Epithelial cell of proximal tubule (primary cell): Measurements from ENCODE around the gene HNRNPK. TPM values are rescaled to one million over a fixed set of nuclear protein-coding genes. Genes with fewer than 3 reads are reported as not detected.

Source experiments
- DNase-seq: peaks from one replicate; pipeline ENCODE4 v3.0.0-alpha.2; 2011; ENCODE audit warnings: low read depth
- H3K4me3 ChIP-seq: 2 replicates; pipeline ENCODE4 v1.5.1; 2011; ENCODE audit warnings: low read depth, mild to moderate bottlenecking, low read length
- total RNA-seq: library from RNA; depleted of rRNA; stranded (reverse); fragments of >200 nt; gene quantifications from 2 replicates; pipeline ENCODE4 v1.2.3, GENCODE V29; 2015
- TF ChIP-seq, protein P1 (sequence below): conservative IDR thresholded peaks from 2 replicates; pipeline ENCODE4 v1.5.1; 2012; ENCODE audit warnings: low read depth, mild to moderate bottlenecking, low read length

The HNRNPK gene
- 569 and 784 TPM in 2 replicates for total RNA-seq

DNA sequence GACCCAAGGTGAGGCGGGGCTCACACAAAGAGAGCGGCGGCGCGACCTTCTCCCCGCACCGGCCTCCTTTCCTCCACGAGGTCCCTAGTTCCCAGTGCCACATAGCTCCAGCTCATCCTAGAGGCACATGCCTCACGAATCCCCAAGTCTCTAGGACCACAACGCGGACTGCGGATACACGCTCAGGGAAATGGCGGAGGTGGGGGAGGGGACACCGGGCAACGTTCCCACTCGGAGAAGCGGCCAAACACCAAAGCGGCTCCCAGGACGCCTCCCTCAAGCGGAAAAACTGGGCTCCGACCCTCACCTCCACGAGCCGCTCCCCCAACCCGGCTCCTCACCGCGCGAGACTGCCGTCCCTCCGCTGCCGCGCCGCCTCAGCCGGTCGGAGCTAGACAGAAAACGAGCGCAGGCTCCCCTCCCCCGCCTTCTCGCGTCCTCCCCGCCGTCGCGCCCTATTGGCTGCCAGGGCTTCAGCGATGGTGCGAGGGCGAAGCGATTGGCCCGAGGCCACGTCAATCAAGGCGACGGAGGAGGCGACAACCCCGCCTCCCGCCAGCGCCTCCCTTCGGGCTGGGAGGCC lies at the start of gene HNRNPK:
HNRNPK (minus strand) TSS at position 404 of the 583 bp plus-strand sequence. CDS start 1,963 bp downstream, outside the sequence.
- peak within 1 kb of the TSS; percentile 99 for H3K4me3 ChIP-seq
- DNase-seq, result no peak
- TF ChIP-seq, protein P1, sequence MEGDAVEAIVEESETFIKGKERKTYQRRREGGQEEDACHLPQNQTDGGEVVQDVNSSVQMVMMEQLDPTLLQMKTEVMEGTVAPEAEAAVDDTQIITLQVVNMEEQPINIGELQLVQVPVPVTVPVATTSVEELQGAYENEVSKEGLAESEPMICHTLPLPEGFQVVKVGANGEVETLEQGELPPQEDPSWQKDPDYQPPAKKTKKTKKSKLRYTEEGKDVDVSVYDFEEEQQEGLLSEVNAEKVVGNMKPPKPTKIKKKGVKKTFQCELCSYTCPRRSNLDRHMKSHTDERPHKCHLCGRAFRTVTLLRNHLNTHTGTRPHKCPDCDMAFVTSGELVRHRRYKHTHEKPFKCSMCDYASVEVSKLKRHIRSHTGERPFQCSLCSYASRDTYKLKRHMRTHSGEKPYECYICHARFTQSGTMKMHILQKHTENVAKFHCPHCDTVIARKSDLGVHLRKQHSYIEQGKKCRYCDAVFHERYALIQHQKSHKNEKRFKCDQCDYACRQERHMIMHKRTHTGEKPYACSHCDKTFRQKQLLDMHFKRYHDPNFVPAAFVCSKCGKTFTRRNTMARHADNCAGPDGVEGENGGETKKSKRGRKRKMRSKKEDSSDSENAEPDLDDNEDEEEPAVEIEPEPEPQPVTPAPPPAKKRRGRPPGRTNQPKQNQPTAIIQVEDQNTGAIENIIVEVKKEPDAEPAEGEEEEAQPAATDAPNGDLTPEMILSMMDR, result no peak

DNA sequence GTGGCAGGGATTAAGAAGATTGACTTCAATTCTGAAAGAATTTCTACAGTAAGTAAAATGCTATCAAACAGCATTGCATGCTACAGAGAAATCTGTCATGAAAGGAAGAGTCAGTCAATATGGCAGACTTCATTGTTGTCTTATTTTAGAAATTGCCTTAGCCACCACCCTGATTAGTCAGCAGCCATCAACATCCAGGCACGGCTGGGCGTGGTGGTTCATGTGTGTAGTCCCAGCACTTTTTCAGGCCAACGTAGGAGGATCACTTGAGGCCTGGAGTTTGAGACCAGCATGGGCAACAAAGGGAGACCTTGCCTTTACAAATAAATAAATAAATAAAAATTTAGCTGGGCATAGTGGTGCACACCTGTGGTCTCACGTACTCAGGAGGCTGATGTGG lies 47.2 kb upstream of the HNRNPK start:
- TF ChIP-seq, protein P1, result no peak
- DNase-seq, result no peak
- no peak overlapping the region for H3K4me3 ChIP-seq

DNA sequence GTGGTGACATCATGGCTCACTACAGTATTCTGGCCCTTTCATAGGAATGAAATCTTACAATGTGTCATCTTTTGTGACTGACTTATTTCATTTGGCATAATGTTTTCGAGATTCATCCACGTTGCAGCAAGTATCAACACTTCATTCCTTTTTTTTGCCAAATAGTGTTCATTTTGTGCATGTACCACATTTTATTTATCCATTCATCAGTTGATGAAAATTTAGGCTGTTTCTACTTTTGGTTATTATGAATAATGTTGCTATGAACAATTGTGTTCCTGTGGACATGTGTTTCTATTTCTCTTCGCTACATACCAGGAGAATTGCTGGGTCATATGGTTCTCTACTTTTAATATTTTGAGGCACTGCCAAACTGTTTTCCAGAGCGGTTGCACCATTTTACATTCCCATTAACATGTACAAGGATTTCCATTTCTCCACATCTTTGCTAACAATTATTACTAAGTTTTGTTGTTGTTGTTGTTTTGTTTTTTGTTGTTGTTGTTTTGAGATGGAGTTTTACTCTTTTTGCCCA lies 44.1 kb upstream of the HNRNPK start:
- TF ChIP-seq, protein P1, result no peak
- H3K4me3 ChIP-seq, result no peak overlapping the region
- DNase-seq, result no peak

DNA sequence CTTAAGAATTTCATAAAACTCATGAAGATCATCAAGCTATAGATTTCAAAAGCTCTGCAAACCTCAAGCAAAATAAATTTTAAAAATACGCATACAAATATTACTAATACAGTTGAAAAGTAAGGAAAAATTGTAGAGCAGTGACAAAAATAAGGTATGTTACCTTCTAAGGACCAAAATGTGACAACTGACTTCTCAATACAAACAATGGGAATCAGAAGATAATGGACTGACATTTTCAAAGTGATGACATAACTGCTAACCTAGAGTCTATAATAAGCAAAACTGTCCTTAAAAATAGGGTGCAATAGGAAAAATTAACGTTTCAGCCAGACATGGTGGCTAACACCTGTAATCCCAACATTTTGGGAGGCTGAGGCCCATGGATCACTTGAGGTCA lies 27.6 kb upstream of the HNRNPK start:
- no peak for DNase-seq
- TF ChIP-seq, protein P1, result no peak
- H3K4me3 ChIP-seq, result no peak overlapping the region

DNA sequence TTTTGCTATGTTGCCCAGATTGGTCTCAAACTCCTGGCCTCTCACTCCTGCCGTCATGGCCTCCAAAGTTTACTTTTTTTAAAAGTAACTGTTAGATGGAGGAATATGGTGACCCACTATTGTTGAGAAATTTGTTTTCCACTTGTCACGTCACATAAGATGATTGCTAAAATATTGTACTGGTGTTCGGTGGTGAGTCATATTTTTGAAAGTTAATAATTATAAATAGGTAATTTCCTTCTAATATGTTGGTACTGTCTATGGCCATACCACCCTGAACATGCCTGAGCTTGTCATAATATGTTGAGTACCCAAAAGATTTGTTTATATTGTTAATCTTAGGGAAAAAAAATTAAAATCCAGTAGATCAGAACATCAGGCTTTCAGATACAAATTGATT lies 23.2 kb upstream of the HNRNPK start:
- TF ChIP-seq, protein P1, result no peak
- H3K4me3 ChIP-seq, result no peak overlapping the region
- DNase-seq, result no peak

DNA sequence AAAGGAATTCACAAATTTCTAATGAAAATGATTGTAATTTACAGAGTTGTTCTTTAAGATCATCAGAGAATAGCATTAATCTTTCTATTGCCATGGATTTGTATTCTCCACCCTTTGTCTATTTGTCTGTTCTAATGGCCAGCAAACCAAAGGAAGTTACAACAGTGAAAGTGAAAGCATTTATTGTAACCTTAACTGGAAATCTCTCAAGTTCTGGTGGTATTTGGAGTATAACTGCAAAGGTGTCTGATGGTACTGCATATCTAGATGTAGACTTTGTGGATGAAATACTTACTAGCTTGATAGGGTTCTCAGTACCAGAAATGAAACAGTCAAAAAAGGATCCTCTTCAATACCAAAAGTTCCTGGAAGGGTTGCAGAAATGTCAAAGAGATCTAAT lies 22.3 kb upstream of the HNRNPK start:
- TF ChIP-seq, protein P1, result no peak
- peak overlapping the region; percentile 15 for H3K4me3 ChIP-seq
- DNase-seq, result no peak

DNA sequence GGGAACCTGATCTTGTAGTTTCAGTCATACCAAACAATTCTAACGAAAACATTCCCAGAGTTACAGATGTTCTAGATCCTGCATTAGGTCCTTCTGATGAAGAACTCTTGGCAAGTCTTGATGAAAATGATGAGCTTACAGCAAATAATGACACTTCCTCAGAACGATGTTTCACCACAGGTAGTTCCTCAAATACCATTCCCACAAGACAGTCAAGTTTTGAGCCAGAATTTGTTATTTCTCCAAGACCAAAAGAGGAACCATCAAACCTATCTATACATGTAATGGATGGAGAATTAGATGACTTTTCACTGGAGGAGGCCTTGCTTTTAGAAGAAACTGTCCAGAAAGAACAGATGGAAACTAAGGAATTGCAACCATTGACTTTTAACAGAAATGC lies 21.6 kb upstream of the HNRNPK start:
- DNase-seq, result no peak
- H3K4me3 ChIP-seq, result no peak overlapping the region
- TF ChIP-seq, protein P1, result no peak
